GM21825 (cell line): ENCODE results near the gene SLC2A8.

ENCODE experiments used
- ATAC-seq: cut with Tn5 transposase; IDR thresholded peaks from one replicate; pipeline ENCODE4 v1.9.1; 2021; ENCODE audit warnings: mild to moderate bottlenecking, moderate library complexity; ENCODE audit not compliant: unreplicated experiment

Gene SLC2A8

GRCh38 chr9:127398715-127399400 lies 1.9 kb downstream of the SLC2A8 start:
- no peak for ATAC-seq

- ATAC-seq: no peak
Measured at GRCh38 chr9:127399736-127400269, 2.8 kb downstream of the SLC2A8 start.

GRCh38 chr9:127402401-127403090 lies 5.6 kb downstream of the SLC2A8 start:
- no peak for ATAC-seq

- ATAC-seq: no peak
Measured at GRCh38 chr9:127403507-127404192, 6.7 kb downstream of the SLC2A8 start.

DNA sequence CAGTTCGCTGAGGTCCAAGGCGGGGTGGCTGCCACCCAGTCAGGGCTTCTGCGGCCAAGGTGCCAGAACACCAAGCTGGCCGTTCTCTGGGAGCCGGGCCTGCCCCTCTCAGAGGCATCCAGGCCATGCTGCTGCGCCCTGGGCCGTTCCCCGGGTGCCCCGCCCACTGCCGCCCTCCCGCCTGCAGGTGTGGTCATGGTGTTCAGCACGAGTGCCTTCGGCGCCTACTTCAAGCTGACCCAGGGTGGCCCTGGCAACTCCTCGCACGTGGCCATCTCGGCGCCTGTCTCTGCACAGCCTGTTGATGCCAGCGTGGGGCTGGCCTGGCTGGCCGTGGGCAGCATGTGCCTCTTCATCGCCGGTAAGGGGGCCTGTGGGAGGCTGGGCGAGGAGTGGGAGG lies 7.7 kb downstream of the SLC2A8 start:
- no peak for ATAC-seq

GRCh38 chr9:127405344-127406125 lies 8.6 kb downstream of the SLC2A8 start:
- ATAC-seq: no peak

DNA sequence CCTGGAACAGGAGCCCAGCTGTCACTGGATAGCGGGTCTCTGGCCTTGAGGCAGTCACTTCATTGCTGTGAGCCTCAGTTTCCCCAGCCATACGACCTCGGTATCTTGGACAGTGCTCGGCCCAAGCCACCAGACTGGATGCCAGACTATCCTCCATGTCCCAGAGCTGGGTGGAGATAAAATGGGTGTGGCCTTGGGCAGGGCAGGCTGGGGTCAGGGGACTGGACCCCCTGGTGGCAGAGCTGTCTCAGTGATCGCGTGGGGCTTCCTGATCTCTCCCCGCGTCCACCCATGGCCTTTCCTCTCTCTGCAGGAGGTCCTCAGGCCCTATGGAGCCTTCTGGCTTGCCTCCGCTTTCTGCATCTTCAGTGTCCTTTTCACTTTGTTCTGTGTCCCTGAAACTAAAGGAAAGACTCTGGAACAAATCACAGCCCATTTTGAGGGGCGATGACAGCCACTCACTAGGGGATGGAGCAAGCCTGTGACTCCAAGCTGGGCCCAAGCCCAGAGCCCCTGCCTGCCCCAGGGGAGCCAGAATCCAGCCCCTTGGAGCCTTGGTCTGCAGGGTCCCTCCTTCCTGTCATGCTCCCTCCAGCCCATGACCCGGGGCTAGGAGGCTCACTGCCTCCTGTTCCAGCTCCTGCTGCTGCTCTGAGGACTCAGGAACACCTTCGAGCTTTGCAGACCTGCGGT lies 10.0 kb downstream of the SLC2A8 start:
- no peak for ATAC-seq

GRCh38 chr9:127407492-127407843 lies 10.5 kb downstream of the SLC2A8 start:
- ATAC-seq: no peak

- ATAC-seq: no peak
Measured at GRCh38 chr9:127411122-127411521, 14.2 kb downstream of the SLC2A8 start.

GRCh38 chr9:127415141-127415540 lies 18.2 kb downstream of the SLC2A8 start:
- ATAC-seq: no peak

- no peak for ATAC-seq
Measured at GRCh38 chr9:127415657-127416056, 18.7 kb downstream of the SLC2A8 start.

GRCh38 chr9:127417131-127418036 lies 20.4 kb downstream of the SLC2A8 start:
- no peak for ATAC-seq

DNA sequence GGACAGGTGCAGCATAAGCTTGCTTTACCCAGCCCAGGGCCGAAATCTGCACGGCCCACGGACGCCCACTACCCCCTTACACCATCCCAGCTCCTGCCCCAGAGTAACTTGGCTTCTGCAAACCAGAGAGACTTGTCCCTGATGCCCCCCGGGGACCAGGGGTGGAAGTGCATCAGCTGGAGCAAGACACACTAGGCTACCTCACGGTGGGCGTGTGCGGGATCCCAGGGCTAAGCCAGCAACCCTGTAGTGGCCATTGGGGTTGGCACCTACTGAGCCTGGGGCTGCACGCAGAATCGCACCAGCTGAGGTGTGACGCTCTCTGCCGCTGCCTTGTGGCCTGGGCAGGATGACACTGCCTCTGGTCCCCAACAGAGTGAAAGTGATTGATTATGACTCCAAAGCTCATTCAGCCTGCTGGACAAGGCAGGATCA lies 21.1 kb downstream of the SLC2A8 start:
- ATAC-seq: no peak

GRCh38 chr9:127419348-127419747 lies 22.4 kb downstream of the SLC2A8 start:
- no peak for ATAC-seq

- ATAC-seq: no peak
Measured at GRCh38 chr9:127421057-127421456, 24.1 kb downstream of the SLC2A8 start.

DNA sequence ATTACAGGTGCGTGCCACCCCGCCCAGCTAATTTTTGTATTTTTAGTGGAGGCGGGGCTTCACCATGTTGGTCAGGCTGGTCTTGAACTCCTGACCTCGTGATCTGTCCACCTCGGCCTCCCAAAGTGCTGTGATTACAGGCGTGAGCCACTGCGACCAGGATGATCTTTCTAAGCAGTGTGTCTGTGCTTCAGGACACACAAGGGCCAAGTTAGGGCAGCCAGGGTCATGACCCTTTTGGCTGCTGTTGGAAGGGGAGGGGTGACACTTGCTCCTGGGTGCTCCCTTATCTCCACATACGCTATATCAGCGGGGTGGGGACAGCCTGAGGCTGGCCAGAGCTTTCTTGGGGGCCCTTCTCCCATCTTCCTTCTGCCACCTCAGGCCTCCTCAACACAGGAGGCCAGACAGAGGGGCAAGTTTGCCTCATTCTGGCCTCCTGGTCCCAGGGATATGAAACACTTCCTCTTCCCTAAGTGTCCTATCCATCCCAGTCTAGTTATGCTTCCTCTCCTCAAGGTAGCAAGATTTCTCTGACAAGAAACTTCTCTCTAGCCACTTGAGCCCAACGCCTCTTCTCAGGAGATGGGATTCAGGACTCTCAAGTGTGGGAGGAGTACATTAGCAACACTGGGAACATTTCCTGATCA lies 25.3 kb downstream of the SLC2A8 start:
- no peak for ATAC-seq

DNA sequence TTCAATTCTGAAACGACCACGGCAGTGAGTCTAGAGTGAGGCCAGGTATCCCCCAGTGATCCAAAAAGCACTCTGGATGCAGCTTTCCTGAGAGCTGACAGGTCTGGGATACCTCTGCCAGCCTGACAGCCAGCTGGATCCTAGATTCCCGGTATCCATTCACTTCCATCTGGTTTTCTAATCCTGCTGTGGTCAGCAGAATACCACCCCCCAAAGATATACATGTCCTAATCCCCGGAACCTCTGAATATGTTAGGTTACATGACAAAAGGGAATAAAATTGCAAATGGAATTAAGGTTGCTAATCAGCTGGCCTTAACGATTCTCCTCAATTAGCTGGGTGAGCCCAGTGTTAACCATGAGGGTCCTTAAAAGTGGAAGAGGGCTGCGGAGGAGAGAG lies 25.8 kb downstream of the SLC2A8 start:
- no peak for ATAC-seq

- ATAC-seq: no peak
Measured at GRCh38 chr9:127423476-127423933, 26.5 kb downstream of the SLC2A8 start.
